GM19238 (cell line): ENCODE results near the gene NEURL1B.
"Not testable (repeated sequence)": the region's sequence is repeated elsewhere in the genome, so short reads cannot be mapped to it uniquely, and the experiment has no call there.

Source experiments
- DNase-seq: peaks from one replicate; pipeline ENCODE4 v3.0.0; 2011; ENCODE audit warnings: low spot score; ENCODE audit not compliant: insufficient read length

Gene NEURL1B

DNA sequence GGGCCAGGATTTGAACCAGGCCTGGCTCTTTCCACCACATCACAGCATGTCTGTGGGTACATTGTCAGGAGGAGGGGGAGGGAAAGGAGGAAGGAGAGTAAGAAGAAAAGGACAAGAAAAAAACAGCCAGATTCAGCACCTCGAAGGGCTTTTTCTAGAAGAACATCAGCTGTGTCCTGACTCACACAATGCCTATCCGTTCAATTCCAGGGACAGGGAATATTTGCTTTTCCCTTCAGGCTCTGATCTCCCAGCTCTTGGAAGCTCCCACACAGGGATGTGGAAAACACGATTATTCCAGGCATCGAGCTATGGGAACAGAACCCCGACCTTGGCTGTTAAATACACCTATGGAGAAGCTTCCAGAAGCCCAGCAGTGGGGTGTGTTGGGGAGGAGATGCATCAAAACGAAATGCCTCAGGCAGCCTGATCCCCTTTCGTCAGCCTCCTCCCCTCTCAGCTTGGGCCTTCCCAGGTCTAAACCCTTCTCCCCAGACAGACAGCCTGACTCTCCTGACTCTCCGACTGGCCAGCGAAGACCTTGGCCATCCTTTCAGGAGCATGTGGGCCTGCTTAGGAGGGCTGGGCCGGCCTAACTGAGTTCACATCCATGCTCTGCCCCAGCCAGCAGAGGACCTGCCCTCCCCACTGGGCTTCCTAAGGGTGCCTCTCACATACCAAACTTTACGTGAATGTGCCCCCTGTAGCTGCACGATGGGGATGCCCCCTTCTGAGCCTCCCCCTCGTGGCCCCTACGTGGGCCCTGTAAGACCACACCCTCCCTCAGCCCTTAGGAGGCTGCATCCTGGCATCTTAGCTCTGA is 54.4 kb downstream of the NEURL1B start:
- no peak for DNase-seq

DNA sequence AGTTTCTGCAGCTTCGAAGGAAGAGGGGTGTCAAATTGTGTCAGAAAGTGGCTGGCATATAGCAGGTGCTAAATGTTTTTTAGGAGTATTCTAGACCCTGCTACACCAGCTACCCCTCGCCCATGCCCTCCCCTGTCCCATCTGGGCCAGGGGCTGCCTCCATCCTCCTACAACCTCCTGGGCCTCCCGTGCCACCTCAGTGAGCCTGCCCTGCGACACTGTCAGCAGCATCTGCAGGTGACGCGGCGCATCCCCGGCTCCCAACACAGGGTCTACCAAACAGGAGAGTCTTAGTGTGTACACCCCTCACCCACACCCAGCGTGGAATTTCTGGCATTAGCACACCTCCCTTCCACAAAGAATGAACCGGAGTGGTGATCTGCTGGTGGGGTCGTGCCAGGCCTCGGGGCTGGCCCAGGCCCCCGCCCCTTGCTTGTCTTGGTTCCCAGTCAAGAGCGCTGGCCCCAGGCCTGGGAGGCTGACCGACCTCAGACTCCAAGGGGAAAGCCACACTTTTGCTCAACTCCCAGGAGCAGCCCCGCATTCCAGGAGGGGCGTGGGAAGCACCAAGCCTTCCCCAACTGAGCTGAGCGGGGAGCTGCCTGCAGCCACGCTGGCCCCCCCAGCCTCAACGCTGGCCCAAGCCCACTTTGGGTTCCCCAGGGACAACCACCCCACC is 55.2 kb downstream of the NEURL1B start:
- no peak for DNase-seq

GRCh38 chr5:172697123-172698121 is 56.4 kb downstream of the NEURL1B start:
- DNase-seq, result peak; percentile 85

- DNase-seq, result no peak
Measured at GRCh38 chr5:172699423-172699822, 58.4 kb downstream of the NEURL1B start.

GRCh38 chr5:172699999-172700364 is 58.9 kb downstream of the NEURL1B start:
- DNase-seq, result no peak

- no peak for DNase-seq
Measured at GRCh38 chr5:172700365-172701290, 59.6 kb downstream of the NEURL1B start.

GRCh38 chr5:172701291-172701656 is 60.2 kb downstream of the NEURL1B start:
- DNase-seq, result no peak

- DNase-seq, result no peak
Measured at GRCh38 chr5:172703952-172704351, 62.9 kb downstream of the NEURL1B start.

GRCh38 chr5:172705576-172706084 is 64.6 kb downstream of the NEURL1B start:
- DNase-seq, result no peak

- no peak for DNase-seq
Measured at GRCh38 chr5:172706796-172707195, 65.7 kb downstream of the NEURL1B start.

GRCh38 chr5:172707285-172708182 is 66.5 kb downstream of the NEURL1B start:
- DNase-seq, result no peak

- no peak for DNase-seq
Measured at GRCh38 chr5:172708183-172708505, 67.1 kb downstream of the NEURL1B start.

DNA sequence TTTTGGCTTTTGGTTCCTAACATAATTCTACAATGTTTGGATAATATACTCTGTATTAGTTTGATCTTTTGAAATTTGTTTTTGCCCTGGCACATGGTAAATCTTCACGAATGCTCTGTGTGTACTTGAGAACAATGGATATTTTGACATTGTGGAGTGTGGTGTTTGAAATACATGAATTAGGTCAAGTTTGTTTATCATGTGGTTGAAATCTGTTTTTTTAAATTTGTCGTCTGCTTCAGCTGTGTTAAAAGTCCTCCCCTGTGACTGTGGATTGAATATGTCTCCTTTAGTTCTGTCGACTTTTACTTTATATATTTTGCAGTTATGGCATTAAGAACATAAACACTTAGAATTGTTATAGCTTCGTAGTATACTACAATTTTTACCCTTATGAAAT is 69.6 kb downstream of the NEURL1B start:
- no peak for DNase-seq

GRCh38 chr5:172711321-172711861 is 70.3 kb downstream of the NEURL1B start:
- DNase-seq, result not testable (repeated sequence)

- DNase-seq, result no peak
Measured at GRCh38 chr5:172712610-172713009, 71.5 kb downstream of the NEURL1B start.

DNA sequence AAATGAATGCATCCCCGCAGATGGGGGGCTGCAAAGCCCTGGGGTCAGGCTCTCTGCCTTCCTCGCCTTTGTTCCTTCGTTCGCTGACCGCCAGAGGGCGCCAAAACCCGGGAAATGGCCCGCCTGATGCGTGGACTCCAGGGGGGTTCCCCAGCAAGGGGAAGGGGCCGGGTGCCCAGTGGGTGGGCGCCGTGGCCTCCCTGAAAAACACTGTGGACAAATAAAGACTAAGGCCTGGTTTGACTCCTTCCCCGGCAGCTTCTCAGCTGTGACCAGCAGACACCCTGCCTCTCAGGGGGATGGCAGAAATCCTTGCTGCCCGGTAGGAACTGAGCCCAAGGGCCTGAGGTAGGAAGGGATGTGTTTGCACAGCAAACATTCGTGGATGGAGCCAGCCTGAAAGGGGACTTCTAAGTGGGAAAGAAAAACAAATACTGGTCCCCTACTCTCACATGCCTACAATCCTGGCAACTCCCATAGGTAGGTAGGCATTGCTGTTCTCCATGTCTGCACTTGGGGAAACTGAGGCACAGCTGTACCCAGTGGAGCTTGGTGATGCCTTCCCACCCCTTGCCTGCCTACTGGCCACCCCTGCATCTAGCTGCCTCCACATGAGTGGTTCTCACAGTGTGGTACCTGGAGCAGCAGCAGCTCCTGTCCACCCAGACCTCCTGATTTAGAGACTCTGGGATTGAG is 72.2 kb downstream of the NEURL1B start:
- peak; percentile 56 for DNase-seq

DNA sequence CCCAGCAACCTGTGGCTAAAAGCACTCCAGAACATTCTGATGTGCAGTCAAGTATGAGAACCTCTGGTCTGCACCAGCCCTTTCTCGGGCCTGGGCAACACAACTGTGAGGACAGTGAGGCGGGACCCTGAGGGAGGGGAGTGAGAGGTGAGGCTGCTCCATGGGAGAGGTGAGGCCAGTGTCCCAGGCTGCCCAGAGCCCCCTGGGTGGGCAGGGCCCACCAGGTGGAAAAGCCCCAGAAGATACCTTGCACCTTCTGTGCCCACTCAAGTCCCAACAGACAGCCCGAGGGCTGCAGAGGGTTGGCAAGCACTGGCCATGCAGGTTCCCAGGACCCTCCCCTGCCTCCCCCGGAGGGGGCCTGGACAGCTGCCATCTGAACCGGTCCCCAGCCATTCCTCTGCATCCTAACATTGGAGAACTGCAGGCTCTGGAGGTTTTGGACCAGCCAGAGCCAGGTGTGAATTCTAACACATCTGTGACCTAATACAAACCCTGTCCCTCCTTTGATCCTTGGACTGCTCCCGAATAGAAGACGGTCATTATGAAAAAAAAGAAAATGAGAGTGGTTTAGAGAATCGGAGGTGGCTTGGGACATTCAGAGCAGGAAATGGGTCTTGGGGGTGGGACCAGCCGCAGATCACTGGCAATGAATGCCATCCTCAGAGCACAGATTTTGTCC is 72.9 kb downstream of the NEURL1B start:
- DNase-seq, result no peak
